HG03095 (cell line): Measurements from ENCODE around the gene CACFD1.
A peak's percentile ranks its signal among the peaks of the same experiment; 100 is the strongest.

Experiments
- ATAC-seq: cut with Tn5 transposase; IDR thresholded peaks from one replicate; pipeline ENCODE4 v1.9.1; 2021; ENCODE audit warnings: moderate library complexity; ENCODE audit not compliant: unreplicated experiment

CACFD1 gene

GRCh38 chr9:133463864-133464615 is 4.3 kb downstream of the CACFD1 start:
- no peak for ATAC-seq

GRCh38 chr9:133464638-133465037 is 4.9 kb downstream of the CACFD1 start:
- no peak for ATAC-seq

GRCh38 chr9:133465984-133466383 is 6.2 kb downstream of the CACFD1 start:
- ATAC-seq = no peak

DNA sequence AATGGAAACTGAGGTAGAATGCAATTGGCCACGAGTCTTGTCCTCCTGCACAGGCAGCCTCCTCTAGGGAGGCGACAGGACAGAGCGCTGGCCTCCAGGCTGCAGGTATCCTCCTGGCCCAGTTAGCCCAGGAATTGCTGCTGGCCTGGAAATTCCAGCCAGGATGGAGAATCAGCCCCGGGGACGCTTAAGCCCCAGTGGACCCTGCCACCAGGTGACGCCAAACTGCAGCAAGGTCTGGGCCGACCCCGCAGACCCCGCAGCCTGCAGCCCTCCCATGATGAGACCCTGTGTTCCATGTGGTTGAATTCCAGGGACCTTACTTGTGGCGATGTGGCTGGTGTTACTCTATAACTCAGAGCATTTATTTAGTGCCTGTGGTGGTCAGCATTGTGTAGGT is 7.3 kb downstream of the CACFD1 start:
- no peak for ATAC-seq

DNA sequence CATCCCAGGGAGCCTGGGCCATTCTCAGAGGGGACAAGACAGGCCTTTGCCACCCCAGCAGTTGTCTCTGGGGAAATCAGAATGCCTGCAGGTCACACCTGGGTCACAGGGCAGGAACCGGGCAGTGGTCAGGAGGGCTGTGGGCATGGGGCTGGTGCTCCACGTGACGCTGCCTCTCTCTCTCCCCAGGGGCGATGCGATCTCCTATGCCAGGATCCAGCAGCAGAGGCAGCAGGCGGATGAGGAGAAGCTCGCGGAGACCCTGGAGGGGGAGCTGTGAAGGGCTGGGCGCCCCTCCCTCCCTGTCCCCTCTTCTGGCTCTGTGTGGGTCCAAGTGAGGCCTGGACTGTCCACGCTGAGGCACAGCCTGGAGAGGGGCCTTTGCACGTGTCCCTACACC is 8.6 kb downstream of the CACFD1 start:
- no peak for ATAC-seq

DNA sequence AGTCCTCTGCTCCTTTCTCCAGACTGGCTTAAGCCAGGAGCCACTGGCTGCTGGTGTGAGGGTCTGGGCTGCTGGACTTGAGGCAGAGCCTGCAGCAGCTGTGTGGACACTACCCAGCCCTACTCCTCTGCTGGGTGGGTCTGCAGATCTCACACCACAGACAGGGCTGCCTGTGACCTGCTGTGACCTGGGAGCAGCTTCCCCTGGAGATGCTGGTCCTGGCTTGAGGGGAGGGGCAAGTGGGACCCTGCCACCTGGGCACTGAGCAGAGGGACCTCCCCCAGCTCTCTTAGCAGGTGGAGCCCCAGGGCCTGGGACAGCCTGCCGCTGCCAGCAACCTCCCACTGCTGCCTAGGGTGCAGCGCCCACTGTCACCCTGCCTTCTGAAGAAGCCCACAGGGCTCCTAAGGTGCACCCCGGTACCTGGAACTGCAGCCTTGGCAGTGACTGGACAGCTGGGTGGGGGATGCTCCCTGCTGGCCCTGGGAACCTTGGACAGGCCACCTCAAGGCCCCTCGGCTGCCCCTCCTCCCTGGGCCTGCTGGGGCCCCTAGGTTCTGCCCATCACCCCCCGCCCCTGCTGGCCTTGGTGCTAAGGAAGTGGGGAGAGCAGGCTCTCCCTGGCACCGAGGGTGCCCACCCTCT is 9.1 kb downstream of the CACFD1 start:
- no peak for ATAC-seq

DNA sequence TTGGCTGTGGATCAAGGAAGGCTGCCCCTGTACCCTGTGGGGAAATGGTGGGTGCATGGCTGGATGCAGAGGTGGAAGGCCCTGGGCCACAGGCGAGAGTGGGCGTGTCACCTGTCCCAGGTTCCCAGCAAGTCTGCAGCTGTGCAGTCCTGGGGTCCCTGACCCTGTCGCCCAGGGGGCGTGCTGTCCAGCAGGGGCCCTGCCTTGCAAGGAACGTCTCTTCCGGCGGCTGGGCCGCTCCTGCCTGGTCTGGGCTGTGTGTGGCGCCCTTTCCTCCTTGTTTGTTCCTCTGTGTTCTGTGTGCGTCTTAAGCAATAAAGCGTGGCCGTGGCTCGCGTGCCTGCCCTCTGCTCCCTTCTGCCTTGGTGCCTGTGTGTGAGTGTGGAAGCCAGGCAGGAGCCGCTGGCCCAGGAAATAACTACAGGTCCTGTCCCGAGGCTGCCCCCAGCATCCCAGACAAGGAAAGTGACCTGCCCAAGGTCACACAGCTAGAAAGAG is 10.7 kb downstream of the CACFD1 start:
- no peak for ATAC-seq

DNA sequence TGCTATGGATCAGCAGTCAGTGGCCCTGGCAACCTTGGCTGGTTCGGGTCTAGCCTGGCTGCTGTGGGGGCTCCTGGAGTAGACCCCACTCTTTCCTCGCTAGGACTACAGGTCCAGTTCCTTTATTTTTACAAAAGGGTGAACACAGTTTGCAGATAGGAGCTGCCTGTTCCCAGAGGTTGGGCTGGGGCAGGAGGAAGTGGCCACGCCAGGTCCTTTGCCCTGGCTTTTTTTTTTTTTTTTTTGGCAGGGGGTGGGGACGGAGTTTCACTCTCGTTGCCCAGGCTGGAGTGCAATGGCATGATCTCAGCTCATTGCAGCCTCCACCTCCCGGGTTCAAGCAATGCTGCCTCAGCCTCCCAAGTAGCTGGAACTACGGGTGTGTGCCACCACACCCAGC is 11.2 kb downstream of the CACFD1 start:
- no peak for ATAC-seq

- ATAC-seq = no peak
These were observed 11.9 kb downstream of the CACFD1 start for GRCh38 chr9:133471551-133472276.

DNA sequence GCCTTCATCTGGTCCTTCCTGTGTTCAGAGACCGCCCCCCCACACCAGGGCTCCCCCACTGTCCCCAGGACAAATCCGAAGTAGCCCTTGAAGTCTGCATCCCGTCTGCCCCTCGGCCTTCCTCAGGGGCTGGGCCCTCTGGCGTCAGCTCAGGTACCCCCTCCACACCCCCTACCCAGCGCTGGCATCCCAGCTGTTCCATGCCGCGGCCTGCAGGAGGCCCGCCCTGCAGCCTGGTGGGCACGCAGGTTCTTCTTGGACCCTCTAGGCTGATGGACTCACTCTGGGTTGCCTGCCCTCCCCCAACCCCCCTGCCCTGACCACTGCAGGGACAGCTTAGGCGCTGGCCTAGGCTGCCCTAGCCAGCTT is 12.5 kb downstream of the CACFD1 start:
- ATAC-seq = no peak

DNA sequence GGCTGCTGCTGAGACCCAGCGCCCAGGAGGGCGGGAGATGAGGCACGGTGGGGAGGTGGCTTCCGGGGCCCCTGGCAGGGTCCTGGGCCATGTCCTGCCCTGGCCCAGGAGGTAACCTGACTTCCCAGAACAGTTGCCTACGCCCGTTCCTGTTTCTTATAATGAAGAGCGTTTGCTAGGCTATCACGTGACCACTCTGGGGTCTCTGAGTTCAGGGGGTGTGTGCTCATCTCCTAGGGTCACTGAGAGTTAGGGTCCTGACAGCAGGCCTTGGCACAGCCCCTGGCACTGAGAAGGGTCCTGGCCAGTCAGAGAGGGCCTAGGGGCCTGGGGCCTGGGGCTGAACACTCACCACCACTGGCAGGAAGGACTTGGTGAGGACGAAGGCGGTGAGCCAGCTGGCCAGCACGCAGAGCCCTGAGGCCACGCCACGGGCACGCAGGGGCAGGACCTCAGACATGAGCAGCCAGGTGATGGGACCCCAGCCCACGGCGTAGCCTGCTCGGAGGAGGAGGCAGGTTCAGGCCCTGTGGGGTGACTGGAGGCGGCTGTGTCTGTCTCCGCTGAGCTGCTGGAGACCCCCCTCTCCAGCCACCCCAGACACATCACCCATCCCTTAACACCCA is 13.1 kb downstream of the CACFD1 start:
- ATAC-seq = no peak

DNA sequence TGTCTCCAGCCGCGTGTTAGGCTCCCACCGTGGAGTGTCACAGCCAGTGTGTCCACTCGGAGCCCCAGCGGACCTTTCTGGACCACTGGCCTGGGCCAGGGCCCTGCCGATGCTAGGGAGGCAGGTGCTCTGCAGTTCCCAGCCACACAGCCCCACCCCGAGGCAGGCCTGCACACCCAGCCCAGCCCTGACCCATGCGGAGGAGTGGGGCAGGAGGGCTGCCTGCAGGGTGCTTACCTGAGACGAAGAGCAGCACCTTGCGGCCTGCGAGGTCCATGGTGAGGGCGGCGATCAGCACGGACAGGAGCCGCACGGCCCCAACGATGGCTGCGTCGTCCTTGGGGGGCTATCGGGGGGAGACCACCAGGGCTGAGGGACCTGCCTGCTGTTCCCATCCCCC is 14.0 kb downstream of the CACFD1 start:
- ATAC-seq = no peak

- no peak for ATAC-seq
These were observed 14.4 kb downstream of the CACFD1 start for GRCh38 chr9:133474215-133474614.

GRCh38 chr9:133474853-133475252 is 15.1 kb downstream of the CACFD1 start:
- ATAC-seq = no peak

DNA sequence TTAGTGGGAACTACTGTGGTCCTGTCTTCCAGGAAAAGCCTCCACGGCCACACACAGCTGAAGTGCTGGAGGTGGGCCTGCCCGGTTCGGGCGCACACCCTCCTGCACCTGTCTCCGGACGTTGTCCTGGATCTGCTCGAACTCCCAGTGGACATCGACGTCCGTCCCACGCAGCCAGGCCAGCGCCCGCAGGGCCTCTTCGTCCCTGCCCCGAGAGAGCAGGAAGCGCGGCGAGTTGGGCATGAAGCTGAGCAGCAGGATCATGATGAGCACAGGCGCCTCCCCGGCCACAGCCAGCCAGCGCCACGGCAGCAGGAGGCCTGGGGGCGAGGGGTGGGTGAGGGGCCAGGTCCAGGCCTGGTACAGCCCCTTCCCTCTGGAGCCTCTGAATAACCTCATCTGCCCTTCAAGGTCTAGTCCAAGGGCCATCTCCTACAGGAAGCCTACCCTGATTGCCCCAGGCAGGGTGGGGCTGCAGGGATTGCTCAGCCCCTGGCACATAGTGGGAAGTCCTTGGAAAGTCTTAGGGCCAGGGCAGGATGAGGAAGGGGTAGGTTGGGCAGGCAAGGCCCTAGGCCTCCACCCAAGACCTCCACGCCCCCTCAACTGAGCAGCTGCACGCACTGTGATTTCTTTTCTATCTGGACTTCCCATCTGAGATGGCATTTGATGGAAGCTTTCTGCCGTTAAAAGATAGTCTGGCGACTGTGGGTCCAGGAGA is 15.7 kb downstream of the CACFD1 start:
- no peak for ATAC-seq

- no peak for ATAC-seq
These were observed 16.5 kb downstream of the CACFD1 start for GRCh38 chr9:133476036-133476931.

DNA sequence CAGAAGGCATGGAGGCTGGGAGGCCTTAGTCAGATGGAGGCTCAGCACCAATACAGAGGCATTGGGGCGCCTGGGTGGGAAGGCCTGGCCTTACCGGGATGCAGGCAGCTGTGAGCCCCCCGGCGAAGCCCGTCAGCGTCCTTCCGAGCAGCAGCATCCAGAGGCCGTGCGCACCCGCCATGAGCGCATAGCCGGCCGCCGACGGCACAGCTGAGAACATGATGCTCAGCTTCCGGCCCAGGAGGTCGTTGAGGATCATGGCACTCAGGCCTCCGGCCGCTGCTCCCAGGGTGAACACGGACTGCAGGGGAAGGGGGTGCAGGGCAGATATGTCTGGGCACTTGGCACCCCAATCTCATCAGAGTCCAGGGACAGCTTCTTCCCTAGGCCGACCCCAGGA is 17.2 kb downstream of the CACFD1 start:
- ATAC-seq = no peak

DNA sequence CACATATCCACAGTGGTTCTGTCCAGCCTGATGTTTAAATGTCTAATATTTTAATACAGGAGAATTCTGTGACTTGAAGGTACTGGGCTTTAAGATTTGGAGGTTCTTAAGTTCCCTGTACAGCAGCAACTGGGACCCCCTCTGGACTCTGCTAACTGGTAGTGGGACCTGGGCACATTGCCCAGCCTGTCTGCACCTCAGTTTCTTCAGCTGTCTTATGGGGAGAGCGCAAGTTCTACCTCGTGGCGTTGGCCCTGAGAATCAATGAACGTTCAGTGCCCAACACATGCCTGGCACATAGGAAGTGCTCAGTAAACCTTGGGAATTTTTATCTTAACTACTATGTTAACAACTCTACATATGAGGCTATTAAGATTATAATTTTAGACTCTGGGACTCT is 17.7 kb downstream of the CACFD1 start:
- no peak for ATAC-seq

DNA sequence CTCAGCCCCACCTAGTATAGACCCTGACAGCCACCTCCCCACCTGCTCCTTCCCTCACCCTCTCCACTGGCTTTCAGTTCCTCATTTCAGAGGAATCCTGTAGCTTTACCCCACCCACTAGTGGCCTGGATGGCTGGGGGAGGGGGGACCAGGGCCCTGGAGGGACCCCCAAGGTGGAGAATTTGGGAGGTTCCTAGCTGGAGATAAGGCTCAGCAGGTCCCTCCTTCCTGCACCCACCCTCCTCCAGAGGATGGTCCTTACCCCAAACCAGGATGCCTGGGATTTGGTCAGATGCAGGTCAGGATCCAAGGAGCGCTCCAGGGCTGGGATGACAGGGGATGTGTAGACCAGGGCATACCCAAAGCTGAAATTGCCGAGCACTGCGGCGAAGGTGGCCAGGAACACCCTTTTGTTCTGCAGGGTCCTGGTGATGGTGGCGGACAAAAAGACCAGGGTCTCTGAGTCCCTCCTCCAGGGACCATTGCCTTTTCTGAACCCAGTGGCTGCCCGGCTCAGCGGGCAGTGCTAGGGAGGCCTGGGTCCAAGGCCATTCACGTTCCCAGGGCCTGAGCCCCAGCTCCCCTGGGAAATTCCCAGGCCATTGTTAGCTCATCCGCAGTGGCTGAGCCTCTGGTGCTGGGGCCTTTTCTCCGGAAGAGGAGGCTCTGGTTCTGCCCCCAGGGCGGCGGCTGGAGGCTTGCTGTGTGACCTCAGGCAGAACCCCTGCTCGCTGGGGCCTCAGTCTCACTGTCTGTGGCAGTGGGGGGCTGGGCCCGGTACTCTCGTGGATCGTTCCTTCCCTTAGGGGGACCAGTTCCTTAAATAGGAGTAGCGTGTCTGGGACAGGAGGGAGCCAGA is 18.4 kb downstream of the CACFD1 start:
- ATAC-seq = peak; percentile 30
